Stimulated activated CD4-positive, alpha-beta T cell treated with anti-CD3 and anti-CD28 coated beads, TNF-alpha, amount 100 ng/mL, for 4 hours (primary cell): Measurements from ENCODE around the gene RXRA.

Experiments used
- DNase-seq, 3 experiments: peaks; one replicate each; pipeline ENCODE4 v3.0.0-alpha.2; 2020; ENCODE audit warnings: low read depth in 3 of 3

RXRA gene

DNA sequence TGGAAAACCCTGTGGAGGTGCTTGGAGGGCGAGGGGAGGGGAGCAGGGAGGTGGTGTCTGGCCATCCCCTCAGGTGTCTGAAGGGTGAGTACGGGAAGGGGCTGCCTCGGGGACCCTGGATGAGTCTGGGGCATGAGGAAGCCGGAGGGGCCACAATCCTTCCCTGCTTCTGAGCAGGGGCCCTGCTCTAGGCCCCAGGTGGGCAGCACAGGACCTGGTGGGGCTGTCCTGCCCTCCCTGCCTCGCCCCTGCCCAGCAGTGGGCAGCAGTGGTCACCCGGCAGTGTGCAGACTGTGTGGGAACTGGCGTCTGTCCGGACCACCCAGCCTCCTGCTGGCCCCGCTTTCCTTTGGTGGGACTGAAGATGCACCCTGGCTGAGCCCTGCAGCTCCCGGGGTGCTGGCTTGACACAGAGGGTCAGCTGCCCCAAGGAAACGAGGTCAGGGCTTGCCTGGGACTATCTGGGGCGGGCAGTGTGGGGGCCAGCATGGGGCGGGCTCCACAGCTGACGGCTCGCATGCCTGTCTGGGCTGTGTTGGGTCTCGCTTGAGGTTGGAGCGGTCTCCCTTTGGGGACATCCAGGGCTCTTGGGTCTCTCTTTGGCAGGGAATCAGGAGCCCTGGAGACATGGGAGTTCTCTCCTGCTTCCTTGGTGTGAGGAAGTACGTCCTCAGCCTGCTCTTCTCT is 26.1 kb downstream of the RXRA start:
- DNase-seq, result no peak

DNA sequence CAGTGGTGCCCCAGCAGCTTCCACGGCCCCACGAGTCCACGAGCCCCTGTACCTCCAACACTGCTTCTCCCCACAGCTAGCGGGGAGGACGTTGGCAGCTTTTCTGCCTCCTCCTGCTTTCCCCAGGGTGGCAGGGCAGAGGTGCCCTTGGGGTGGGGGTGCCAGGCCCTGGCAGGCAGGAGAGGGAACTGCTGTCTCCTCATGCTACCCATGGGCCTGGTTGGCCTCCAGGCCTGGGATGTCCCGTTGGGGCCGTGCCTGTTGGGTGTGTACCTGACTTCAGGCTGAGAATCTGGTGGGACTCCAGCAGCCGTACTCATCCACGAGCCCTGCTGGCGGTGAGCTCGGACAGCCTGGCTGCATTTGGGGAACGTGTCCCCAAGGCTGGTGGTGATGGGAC is 27.3 kb downstream of the RXRA start:
- DNase-seq, result no peak

- DNase-seq, result no peak
Measured at GRCh38 chr9:134355158-134355557, 28.9 kb downstream of the RXRA start.

DNA sequence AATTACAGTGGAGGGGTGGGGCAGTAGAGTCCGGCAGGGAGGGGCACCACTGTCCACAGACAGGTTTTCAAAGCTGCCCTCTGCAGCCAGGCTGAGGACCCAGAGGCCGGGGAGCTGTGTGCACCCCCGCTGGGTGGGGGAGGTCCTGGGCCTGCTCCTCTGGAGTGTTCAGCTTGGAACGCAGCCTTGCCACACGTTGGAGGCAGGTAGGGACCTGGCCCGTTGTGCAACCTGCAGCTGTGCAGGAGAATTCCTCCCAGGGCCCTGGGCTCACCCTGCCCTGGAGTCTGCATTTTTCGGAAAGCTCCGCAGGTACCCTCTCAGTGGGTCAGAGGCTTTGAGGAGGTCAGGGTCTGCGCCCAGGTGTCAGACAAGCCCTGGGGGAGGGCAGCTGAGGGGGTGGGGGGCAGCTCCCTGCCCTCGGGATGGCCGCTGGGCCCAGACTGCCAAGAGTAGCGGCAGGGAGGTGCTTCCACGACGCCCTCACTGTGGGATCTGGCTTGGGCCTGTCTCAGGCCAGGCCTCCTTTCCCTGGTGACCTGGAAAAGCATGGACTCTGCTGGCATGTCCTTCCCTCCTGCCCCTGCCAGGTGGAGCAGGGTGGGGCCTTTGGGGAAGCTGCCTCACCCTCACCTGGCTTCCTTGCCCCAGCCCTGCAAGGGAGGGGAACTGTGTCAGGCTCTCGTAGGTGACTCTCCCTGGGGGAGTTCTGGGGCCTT is 29.5 kb downstream of the RXRA start:
- DNase-seq, result no peak

- DNase-seq, result no peak
Measured at GRCh38 chr9:134356496-134357470, 30.5 kb downstream of the RXRA start.

GRCh38 chr9:134357631-134358025 is 31.4 kb downstream of the RXRA start:
- DNase-seq, result no peak

- no peak for DNase-seq
Measured at GRCh38 chr9:134358026-134358661, 31.9 kb downstream of the RXRA start.

DNA sequence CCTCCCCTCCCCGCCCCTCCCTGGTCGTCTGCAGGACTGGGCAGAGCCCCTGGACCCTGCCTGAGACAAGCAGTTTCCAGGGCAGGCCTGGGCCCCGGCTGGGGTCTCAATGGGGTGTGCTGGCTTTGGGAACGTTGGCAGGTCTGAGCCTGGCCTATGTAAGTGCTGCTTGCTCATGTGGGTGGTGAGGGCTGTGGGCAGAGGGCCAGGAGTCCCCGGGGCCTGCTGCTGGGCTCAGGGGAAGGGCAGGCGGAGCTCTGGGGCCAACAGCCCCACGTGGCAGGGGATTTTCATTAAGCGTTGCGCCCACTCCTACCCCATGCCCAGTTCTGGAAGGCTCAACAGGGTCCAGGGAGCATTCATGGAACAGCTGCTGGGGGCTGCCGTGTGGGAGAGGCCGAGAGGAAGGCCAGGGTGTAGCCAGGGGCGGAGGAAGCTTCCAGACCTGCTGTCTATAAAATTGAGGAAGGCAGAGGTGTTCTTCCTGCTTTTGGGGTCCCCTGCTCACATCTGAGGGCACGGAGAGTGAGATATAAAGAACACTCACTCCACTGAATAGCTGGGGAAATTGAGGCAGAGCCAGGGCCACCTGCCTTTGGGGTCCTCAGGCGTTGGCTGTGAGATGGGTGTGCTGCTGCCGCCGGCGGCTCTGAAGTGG is 32.5 kb downstream of the RXRA start:
- no peak for DNase-seq

DNA sequence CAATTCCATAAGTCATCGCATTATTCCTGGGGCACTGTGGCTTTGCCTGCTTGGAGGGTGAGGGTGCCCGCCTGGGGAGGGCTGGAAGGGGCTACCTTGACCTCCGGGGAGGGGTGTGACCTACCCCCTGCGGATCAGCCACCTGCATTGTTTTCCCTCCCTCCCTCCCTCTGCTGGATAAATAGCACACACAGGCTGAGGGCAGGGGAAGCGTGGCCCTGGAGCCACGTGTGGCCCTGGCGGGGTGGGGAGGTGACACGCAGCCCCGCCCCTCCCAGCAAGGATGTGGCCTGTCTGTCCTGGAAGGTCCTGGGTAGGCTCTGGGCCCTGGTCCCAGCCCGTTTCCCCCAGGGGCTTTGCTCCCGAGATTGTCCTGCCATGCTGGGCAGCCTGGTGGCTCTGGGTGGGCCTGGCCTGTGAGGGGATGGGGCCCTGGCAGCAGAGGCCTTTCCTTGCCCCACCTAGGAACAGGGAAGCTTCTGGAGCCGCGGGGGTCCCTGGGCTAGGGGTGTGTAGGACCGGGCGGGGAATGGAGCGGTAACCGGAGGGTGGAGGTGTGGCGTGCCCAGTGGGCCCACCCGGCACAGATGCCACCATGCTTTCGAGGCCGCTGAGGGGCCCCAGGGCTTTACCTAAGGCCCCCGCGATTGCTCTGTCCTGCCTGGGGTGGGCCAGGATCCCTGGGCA is 33.4 kb downstream of the RXRA start:
- no peak for DNase-seq

- DNase-seq, result no peak
Measured at GRCh38 chr9:134360180-134360759, 34.0 kb downstream of the RXRA start.

- no peak for DNase-seq
Measured at GRCh38 chr9:134360897-134361296, 34.6 kb downstream of the RXRA start.

GRCh38 chr9:134361426-134361825 is 35.2 kb downstream of the RXRA start:
- DNase-seq, result no peak

DNA sequence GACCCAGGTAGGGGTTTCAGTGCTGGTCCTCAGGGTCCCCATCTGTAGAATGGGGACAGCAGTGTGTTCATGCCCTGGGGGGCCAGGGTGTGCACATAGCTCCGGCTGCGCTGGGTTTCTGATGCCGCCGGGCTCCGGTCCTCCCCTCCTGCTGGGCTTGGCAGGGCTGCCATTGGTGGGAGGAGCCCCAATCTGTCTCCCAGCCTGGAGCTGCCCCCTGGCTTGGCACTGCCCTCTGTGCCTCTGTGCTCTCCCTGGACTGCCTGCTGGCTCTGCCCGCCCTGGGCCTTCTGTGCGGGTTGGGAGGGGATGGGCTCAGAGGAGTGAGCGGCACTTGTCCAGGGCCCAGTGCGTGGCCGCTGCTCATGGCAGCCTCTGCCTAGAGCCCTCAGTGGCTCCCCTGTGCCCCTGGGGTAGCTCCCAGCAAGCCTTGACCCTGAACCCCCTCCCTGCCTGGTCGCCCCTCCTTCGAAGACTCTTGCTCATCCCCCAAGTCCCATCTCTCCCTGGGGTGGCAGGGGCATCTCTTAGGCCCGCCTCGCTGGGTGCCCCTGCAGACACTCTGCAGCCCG is 35.7 kb downstream of the RXRA start:
- no peak for DNase-seq

DNA sequence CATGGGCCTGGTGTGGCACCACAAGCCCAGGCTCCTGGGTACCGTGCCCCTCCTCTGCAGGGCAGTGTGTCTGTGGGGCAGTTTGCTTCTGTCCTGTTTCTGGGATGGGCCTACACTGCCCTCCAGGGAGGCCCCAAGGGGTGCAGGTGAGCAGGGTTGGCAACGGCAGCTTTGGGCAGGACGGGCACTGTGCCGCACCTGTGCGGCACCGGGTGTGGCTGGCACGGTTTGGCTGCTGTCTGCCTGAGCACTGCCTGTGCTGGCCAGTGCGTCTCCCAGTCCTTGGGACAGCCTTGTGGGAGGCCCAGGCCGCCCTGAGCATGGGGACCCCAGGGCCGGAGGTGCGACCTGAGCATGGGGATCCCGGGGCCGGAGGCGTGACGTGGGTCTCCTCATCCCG is 37.2 kb downstream of the RXRA start:
- DNase-seq, result no peak

DNA sequence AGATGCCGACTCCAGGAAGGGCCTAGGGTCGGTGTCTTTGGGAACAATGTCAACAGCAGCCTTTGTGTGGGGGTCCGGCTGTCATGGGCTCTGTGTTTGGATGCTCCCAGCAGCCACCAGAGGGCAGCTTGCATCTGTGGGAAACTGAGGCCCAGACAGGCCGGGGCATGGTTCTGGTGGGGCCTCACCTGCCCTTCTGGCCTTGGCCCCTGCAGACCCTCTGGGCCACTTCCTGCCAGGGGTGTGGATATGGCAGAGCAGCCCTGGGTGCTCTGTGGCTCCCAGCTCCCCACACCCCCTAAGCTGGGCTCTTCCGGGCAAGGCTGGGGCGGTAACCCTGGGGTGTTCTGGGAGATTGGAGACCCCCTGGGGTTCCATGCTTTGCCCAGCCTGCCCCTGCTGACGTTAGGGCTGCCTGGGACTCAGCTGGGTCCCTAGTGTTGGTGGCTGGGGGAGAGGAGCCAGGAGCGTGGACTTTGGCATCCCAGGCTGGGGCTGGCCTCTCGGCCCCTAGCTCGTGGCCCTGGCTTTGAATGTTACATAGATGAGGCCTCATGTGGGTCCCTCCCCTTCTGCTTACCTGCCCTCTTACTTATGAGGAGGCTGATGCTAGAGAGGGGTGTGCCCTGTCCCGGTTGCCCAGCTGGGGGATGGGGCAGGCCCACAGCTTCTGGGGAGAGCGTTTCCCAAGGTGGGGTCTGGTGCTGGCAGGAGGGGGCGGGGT is 38.3 kb downstream of the RXRA start:
- DNase-seq, result no peak

DNA sequence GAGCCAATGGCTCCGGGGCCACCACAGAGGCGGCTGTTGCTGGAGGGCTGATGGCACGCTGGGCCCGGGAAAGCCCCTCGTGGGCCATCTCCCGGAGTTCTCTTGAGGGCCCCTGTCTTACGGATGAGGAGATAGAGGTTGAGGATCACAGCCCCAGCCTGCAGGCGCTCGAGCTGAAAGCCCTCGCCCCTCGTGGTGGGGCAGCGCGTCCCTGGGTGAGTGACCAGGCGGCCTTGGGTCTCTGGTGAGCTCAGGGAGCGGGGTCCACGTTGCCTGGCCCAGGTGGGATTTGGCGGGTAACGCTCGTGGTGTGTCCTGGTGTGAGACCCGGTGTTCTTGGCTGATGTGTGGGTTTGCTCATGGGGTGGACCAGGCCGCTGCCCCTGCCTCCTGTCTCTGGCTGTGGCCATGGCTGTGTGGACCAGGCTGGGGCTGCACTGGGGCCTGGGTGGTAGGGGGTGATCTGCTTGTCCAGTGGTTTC is 38.9 kb downstream of the RXRA start:
- no peak for DNase-seq

DNA sequence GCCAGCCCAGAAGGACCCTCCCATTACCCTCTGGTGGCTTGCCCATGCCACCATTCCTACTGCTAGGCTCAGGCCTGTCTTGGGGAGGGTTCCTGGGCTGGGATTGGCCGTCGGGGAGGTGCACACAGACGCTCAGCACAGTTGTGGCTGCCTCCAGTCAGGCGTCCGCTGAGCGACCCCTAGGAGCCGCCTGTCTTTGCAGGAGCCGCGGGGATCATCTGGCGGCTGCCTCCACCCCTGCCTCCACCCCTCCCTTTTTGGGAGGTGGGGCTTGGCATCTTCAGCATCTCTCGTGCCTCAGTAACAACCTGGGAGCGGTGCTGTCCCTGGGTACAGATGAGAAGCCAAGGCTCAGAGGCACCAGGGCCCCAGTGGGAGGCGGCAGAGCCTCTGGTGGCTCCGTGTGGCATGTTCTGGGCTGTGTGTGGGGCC is 39.6 kb downstream of the RXRA start:
- no peak for DNase-seq

DNA sequence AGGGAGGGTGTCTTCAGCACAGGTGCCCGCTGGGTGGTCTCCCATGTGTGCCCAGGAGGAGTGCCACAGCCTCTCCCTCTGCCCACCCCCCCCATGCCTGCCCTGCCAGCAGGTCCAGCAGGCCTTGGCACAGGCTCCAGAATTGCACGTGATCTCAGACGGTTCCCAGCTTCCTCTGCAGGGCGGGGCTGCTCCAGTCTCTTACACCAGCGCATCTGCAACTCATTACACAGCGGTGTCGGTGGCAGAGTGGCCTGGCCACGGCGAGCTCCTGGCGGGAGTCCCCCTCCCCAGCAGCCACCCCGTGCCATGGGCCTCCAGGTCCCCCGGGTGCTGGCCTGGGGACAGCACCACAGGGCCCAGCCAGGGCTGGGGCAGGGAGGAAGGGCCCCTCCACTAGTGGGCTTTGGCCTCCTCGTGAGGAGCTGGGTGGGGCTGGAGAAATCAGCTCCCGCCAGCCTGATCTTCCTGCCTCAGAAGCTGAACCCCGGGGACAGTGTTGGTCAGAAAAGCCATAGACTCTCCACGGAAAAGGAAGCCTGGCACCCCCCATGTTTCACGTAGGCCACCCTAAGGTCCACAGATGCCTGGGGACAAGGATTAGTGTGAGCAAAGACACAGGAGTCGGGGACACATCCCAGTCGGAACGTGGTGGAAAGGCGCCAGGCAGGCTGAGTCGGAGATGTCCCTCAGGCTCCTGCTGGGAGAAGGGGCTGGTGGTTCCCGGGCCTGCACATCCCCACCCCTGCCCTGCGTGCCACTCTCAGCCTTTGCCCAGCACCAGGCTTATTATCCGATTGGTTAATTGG is 40.2 kb downstream of the RXRA start:
- no peak for DNase-seq
